HCT116 (cell line): ENCODE results near the gene C1orf116. TPM values are rescaled to one million over a fixed set of nuclear protein-coding genes. Genes with fewer than 3 reads are reported as not detected.

ENCODE experiments used
- ATAC-seq: fragments of 200-7000 bp; cut with Tn5 transposase; 2 replicates; pipeline ENCODE4 v1.9.1; 2020; ENCODE audit warnings: mild to moderate bottlenecking, moderate library complexity
- BruUV-seq: library from RNA; stranded (reverse); fragments of 400-500 nt; replicated peaks from 2 replicates; lab custom pipeline; 2021; lab: Mats Ljungman, UMichigan
- CTCF ChIA-PET: fragments of 300-600 bp; sonication (Branson Sonifier 250); formaldehyde crosslinking; loops from one replicate; lab custom pipeline; 2021; ENCODE audit warnings: antibody characterized with exemption; lab: Charles Lee
- POLR2A ChIA-PET: fragments of 300-600, 350-600 bp; sonication (Branson Sonifier 250); formaldehyde crosslinking; loops from one replicate; lab custom pipeline; 2021; ENCODE audit warnings: antibody characterized with exemption; lab: Charles Lee
- RAD21 ChIA-PET, 2 experiments: fragments of 300-600 bp; sonication (Branson Sonifier 250); formaldehyde crosslinking; loops; one replicate each; lab custom pipeline; 2023; ENCODE audit warnings: low total read pairs in 2 of 2; ENCODE audit not compliant: uncharacterized antibody in 2 of 2, unreplicated experiment in 2 of 2, low non-redundant PET in 1 of 2; lab: Charles Lee
- DNase-seq: peaks from one replicate; pipeline ENCODE4 v3.0.0-alpha.2; 2010; ENCODE audit warnings: low read depth, low spot score
- H2AFZ ChIP-seq: fragments of 200-600 bp; shearing (Covaris generic), sonication (generic); 2 replicates; pipeline ENCODE4 v1.6.1; 2017; ENCODE audit warnings: low read depth, mixed run types, mixed read lengths, antibody characterized with exemption, low read length; ENCODE audit not compliant: poor library complexity, severe bottlenecking
- H3K27ac ChIP-seq: 2 replicates; pipeline ENCODE4 v1.5.1; 2012; ENCODE audit warnings: low read depth, low read length
- H3K27me3 ChIP-seq: fragments of 200-600 bp; sonication (generic); 2 replicates; pipeline ENCODE4 v1.6.1; 2016; ENCODE audit warnings: mixed run types, low read length, mixed read lengths; ENCODE audit not compliant: insufficient read depth
- H3K36me3 ChIP-seq, 2 experiments: fragments of 200-500 bp in 1 of 2; fragments of 200-600 bp in 1 of 2; sonication (Bioruptor generic) in 1 of 2; sonication (generic) in 1 of 2; 2 replicates each; pipeline versions ENCODE4 v1.5.1 to v1.6.1; 2014 to 2016; ENCODE audit warnings: low read length in 2 of 2, inconsistent platforms in 1 of 2, mixed read lengths in 1 of 2, mixed run types in 1 of 2; ENCODE audit not compliant: insufficient read depth in 2 of 2, control insufficient read depth in 1 of 2
- H3K4me1 ChIP-seq, 2 experiments: fragments of 200-600 bp in 1 of 2; sonication (generic) in 1 of 2; 2 replicates each; pipeline versions ENCODE4 v1.5.1 to v1.6.1; 2012 to 2017; ENCODE audit warnings: low read length in 2 of 2, inconsistent platforms in 1 of 2, mild to moderate bottlenecking in 1 of 2, mixed read lengths in 1 of 2, mixed run types in 1 of 2, moderate library complexity in 1 of 2; ENCODE audit not compliant: insufficient read depth in 2 of 2, control insufficient read depth in 1 of 2
- H3K4me2 ChIP-seq: fragments of 200-600 bp; sonication (generic); 2 replicates; pipeline ENCODE4 v1.6.1; 2017; ENCODE audit warnings: mixed run types, low read length, mixed read lengths
- H3K4me3 ChIP-seq, 2 experiments: fragments of 200-600 bp in 1 of 2; sonication (generic) in 1 of 2; replicated peaks in 1 of 2; 2 replicates each; pipeline ENCODE4 v1.5.1; 2011 to 2016; ENCODE audit warnings: low read length in 2 of 2, control low read depth in 1 of 2, low read depth in 1 of 2, mild to moderate bottlenecking in 1 of 2, mixed read lengths in 1 of 2, mixed run types in 1 of 2
- H3K79me2 ChIP-seq: fragments of 200-600 bp; sonication (generic); 2 replicates; pipeline ENCODE4 v1.6.1; 2017; ENCODE audit warnings: mild to moderate bottlenecking, mixed run types, low read length, moderate library complexity, mixed read lengths; ENCODE audit not compliant: insufficient read depth
- H3K9ac ChIP-seq: fragments of 200-600 bp; sonication (generic); 2 replicates; pipeline ENCODE4 v1.6.1; 2016; ENCODE audit warnings: low read length, mixed read lengths
- H3K9me2 ChIP-seq: fragments of 200-600 bp; sonication (generic), shearing (Covaris generic); 2 replicates; pipeline ENCODE4 v1.6.1; 2017; ENCODE audit warnings: mixed run types, mild to moderate bottlenecking, moderate library complexity; ENCODE audit not compliant: insufficient read depth
- H3K9me3 ChIP-seq, 2 experiments: fragments of 200-500 bp in 1 of 2; fragments of 200-600 bp in 1 of 2; sonication (Bioruptor generic) in 1 of 2; sonication (generic) in 1 of 2; 2 replicates each; pipeline ENCODE4 v1.6.1; 2014 to 2017; ENCODE audit warnings: low read length in 2 of 2, mixed read lengths in 2 of 2, inconsistent platforms in 1 of 2, low read depth in 1 of 2, mild to moderate bottlenecking in 1 of 2, mixed run types in 1 of 2, moderate library complexity in 1 of 2; ENCODE audit not compliant: control insufficient read depth in 1 of 2, insufficient read depth in 1 of 2
- H4K20me1 ChIP-seq: fragments of 200-600 bp; sonication (generic), shearing (Covaris generic); 2 replicates; pipeline ENCODE4 v1.6.1; 2017; ENCODE audit warnings: mixed run types, mild to moderate bottlenecking, moderate library complexity; ENCODE audit not compliant: insufficient read depth
- CBX3 ChIP-seq: IDR thresholded peaks from 2 replicates; pipeline ENCODE4 v1.6.1; 2012; ENCODE audit warnings: low read depth
- CEBPB ChIP-seq: IDR thresholded peaks from 2 replicates; pipeline ENCODE4 v1.6.1; 2012; ENCODE audit warnings: low read depth
- EGR1 ChIP-seq: IDR thresholded peaks from 2 replicates; pipeline ENCODE4 v1.6.1; 2012; ENCODE audit warnings: low read depth
- ELF1 ChIP-seq: IDR thresholded peaks from 2 replicates; pipeline ENCODE4 v1.6.1; 2012; ENCODE audit warnings: low read depth, borderline replicate concordance
- EZH2 ChIP-seq: fragments of 200-600 bp; sonication (generic); IDR thresholded peaks from 2 replicates; pipeline ENCODE4 v1.6.1; 2017; ENCODE audit warnings: antibody characterized with exemption, mixed run types
- EZH2phosphoT487 ChIP-seq: fragments of 200-600 bp; IDR thresholded peaks from 2 replicates; pipeline ENCODE4 v1.6.1; 2018; ENCODE audit warnings: antibody characterized with exemption, borderline replicate concordance
- FOSL1 ChIP-seq: IDR thresholded peaks from 2 replicates; pipeline ENCODE4 v1.6.1; 2012; ENCODE audit warnings: low read depth
- POLR2A ChIP-seq: IDR thresholded peaks from 2 replicates; pipeline ENCODE4 v1.7.0; 2011; ENCODE audit warnings: borderline replicate concordance; ENCODE audit not compliant: insufficient read depth, insufficient read length; ENCODE audit errors: extremely low read depth
- RAD21 ChIP-seq: IDR thresholded peaks from 2 replicates; pipeline ENCODE4 v1.6.1; 2012; ENCODE audit warnings: low read depth, mild to moderate bottlenecking
- SIN3A ChIP-seq: IDR thresholded peaks from 2 replicates; pipeline ENCODE4 v1.6.1; 2012; ENCODE audit warnings: low read depth
- SP1 ChIP-seq: IDR thresholded peaks from 2 replicates; pipeline ENCODE4 v1.6.1; 2012; ENCODE audit warnings: low read depth
- SRF ChIP-seq: IDR thresholded peaks from 2 replicates; pipeline ENCODE4 v1.6.1; 2012; ENCODE audit warnings: low read depth
- YY1 ChIP-seq: IDR thresholded peaks from 2 replicates; pipeline ENCODE4 v1.6.1; 2011; ENCODE audit warnings: low read length, low read depth, moderate library complexity, mild to moderate bottlenecking; ENCODE audit not compliant: insufficient replicate concordance; ENCODE audit errors: extremely low read depth
- ZFX ChIP-seq: fragments of 450-650 bp; IDR thresholded peaks from 2 replicates; pipeline ENCODE4 v1.6.1; 2017
- ZNF274 ChIP-seq: fragments of 200-500 bp; sonication (Bioruptor generic); IDR thresholded peaks from 2 replicates; pipeline ENCODE4 v1.6.1; 2014; ENCODE audit warnings: mild to moderate bottlenecking, low read depth, low read length, inconsistent platforms
- intact Hi-C: fragments of 100-400 bp; cut with micrococcal nuclease; formaldehyde crosslinking; loops from 2 replicates; pipeline ENCODE4 v1.10.0; 2022
- total RNA-seq: library from RNA; stranded (reverse); gene quantifications from one replicate; pipeline ENCODE4 v1.2.1, GENCODE V29; 2021; ENCODE audit not compliant: unreplicated experiment
- TF ChIP-seq, protein P1 (sequence below): IDR thresholded peaks from 2 replicates; pipeline ENCODE4 v1.6.1; 2012; ENCODE audit warnings: low read depth
- TF ChIP-seq, protein P2 (sequence below): IDR thresholded peaks from 2 replicates; pipeline ENCODE4 v1.6.1; 2012
- TF ChIP-seq, protein P3 (sequence below): IDR thresholded peaks from 2 replicates; pipeline ENCODE4 v1.6.1; 2012

C1orf116 gene
- total RNA-seq, 1 experiment from 2014 or later: 3.6 TPM

DNA sequence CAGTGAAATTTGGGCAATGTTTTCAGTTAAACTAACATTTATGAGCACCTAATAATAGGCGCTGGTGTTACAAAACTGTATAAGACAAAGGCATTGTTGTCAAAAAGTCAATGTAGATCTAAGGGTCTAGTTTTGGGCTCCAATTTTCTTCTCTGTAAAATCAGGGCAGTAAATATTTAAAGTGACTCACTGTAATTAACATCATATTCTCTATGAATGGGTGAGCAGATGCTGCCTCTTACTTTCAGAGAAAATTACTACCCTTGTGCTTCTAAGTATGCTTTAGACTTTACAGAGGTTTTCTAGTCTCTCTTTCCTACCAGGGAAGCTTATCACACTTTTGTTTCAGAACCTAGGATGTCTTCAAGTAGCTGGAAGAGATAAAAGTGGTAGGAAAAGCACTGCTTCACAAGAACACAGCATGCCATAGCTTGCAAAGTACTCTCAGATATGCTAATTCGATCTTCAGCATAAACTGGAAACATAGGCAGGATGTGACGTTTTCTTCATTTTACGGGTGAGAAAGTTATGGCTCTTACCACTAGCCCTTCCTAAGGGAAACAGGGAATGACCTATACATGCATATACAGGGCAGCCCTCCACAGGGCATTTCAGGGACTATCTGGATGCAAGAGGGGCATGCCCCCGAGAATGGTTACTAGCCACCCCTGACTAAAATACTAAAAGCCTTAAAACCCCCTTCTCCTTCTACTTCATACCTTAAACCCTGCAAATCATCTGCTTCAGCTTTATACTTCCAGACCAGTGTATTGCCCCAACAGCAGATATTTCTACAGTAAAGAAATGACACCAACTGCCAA is 2.6 kb downstream of the C1orf116 start:
- Histone ChIP-seq H3K9me2 (no peaks in the 10 kb centered on the region), H3K4me3 (no peak overlapping the region), H3K27me3 (no peaks in the 10 kb centered on the region), H3K36me3 (no peaks in the 10 kb centered on the region), H2AFZ (no peak overlapping the region), H3K79me2 (peaks cover 3% of the 10 kb centered on the region; the same call in 1 of the 2 replicates), H3K9ac (no peak overlapping the region), H3K27ac (no peak overlapping the region), H3K4me2 (peak overlapping the region; percentile 68), H4K20me1 (no peaks in the 10 kb centered on the region), H3K4me1 (peaks cover 50 to 100% of the 10 kb centered on the region in 2 experiments), H3K9me3 (no peaks in the 10 kb centered on the region)
- CTCF ChIA-PET: no interaction called here
- TF ChIP-seq YY1 (no peak), SRF (no peak), SP1 (no peak), ZNF274 (no peak), RAD21 (no peak), ELF1 (no peak), EGR1 (no peak), FOSL1 (no peak), EZH2 (no peak), CEBPB (no peak), SIN3A (no peak), EZH2phosphoT487 (no peak), POLR2A (no peak), ZFX (no peak), CBX3 (no peak)
- TF ChIP-seq, protein P1, sequence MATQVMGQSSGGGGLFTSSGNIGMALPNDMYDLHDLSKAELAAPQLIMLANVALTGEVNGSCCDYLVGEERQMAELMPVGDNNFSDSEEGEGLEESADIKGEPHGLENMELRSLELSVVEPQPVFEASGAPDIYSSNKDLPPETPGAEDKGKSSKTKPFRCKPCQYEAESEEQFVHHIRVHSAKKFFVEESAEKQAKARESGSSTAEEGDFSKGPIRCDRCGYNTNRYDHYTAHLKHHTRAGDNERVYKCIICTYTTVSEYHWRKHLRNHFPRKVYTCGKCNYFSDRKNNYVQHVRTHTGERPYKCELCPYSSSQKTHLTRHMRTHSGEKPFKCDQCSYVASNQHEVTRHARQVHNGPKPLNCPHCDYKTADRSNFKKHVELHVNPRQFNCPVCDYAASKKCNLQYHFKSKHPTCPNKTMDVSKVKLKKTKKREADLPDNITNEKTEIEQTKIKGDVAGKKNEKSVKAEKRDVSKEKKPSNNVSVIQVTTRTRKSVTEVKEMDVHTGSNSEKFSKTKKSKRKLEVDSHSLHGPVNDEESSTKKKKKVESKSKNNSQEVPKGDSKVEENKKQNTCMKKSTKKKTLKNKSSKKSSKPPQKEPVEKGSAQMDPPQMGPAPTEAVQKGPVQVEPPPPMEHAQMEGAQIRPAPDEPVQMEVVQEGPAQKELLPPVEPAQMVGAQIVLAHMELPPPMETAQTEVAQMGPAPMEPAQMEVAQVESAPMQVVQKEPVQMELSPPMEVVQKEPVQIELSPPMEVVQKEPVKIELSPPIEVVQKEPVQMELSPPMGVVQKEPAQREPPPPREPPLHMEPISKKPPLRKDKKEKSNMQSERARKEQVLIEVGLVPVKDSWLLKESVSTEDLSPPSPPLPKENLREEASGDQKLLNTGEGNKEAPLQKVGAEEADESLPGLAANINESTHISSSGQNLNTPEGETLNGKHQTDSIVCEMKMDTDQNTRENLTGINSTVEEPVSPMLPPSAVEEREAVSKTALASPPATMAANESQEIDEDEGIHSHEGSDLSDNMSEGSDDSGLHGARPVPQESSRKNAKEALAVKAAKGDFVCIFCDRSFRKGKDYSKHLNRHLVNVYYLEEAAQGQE: no peak
- TF ChIP-seq, protein P2, sequence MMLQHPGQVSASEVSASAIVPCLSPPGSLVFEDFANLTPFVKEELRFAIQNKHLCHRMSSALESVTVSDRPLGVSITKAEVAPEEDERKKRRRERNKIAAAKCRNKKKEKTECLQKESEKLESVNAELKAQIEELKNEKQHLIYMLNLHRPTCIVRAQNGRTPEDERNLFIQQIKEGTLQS: no peak
- TF ChIP-seq, protein P3, sequence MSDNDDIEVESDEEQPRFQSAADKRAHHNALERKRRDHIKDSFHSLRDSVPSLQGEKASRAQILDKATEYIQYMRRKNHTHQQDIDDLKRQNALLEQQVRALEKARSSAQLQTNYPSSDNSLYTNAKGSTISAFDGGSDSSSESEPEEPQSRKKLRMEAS: no peak
- DNase-seq (no peak), ATAC-seq (no peak)
- POLR2A ChIA-PET: interaction anchor here (1.3 to 1.5 kb wide), 2 partner anchors 22 to 23 kb away, joined by 3 to 5 read pairs; partner anchors contain the start of gene PFKFB2
- BruUV-seq: no TSS peak
- RAD21 ChIA-PET: no interaction called here
- intact Hi-C loops: no loop called here
